Stimulated activated CD4-positive, alpha-beta T cell treated with anti-CD3 and anti-CD28 coated beads, Interleukin-15, amount 100 ng/mL, for 1 hour (primary cell): Measurements from ENCODE around the gene RAPGEF3.

Experiments
- DNase-seq, 2 donors: peaks; one replicate each; pipeline ENCODE4 v3.0.0-alpha.2; 2020; ENCODE audit warnings: low read depth in 1 of 2, low spot score in 1 of 2

RAPGEF3 gene

GRCh38 chr12:47758834-47759690 lies at the start of gene RAPGEF3:
RAPGEF3 (minus strand) TSS chr12:47758880; CDS start chr12:47758556, 324 bp downstream.
- peak; percentile 37 to 49 for DNase-seq

GRCh38 chr12:47808050-47808449 lies 49.4 kb upstream of the RAPGEF3 start:
- DNase-seq = peak; percentile 55 to 67

- DNase-seq = no peak
These were observed 48.7 kb upstream of the RAPGEF3 start for GRCh38 chr12:47807338-47807737.

- DNase-seq = no peak
These were observed 46.7 kb upstream of the RAPGEF3 start for GRCh38 chr12:47805417-47805816.

- no peak for DNase-seq
These were observed 45.5 kb upstream of the RAPGEF3 start for GRCh38 chr12:47804171-47804570.

- no peak for DNase-seq
These were observed 44.7 kb upstream of the RAPGEF3 start for GRCh38 chr12:47803191-47803875.

GRCh38 chr12:47802312-47802711 lies 43.6 kb upstream of the RAPGEF3 start:
- DNase-seq = no peak

GRCh38 chr12:47801904-47802246 lies 43.2 kb upstream of the RAPGEF3 start:
- DNase-seq = no peak

- no peak for DNase-seq
These were observed 42.7 kb upstream of the RAPGEF3 start for GRCh38 chr12:47801170-47801903.

GRCh38 chr12:47800582-47800981 lies 41.9 kb upstream of the RAPGEF3 start:
- no peak for DNase-seq

GRCh38 chr12:47799357-47799955 lies 40.8 kb upstream of the RAPGEF3 start:
- DNase-seq = no peak

- DNase-seq = no peak
These were observed 39.8 kb upstream of the RAPGEF3 start for GRCh38 chr12:47798382-47798948.

GRCh38 chr12:47797441-47797840 lies 38.8 kb upstream of the RAPGEF3 start:
- no peak for DNase-seq

GRCh38 chr12:47795814-47796411 lies 37.2 kb upstream of the RAPGEF3 start:
- DNase-seq = no peak

GRCh38 chr12:47795121-47795813 lies 36.6 kb upstream of the RAPGEF3 start:
- no peak for DNase-seq

GRCh38 chr12:47794679-47795078 lies 36.0 kb upstream of the RAPGEF3 start:
- no peak for DNase-seq

GRCh38 chr12:47793015-47793681 lies 34.5 kb upstream of the RAPGEF3 start:
- DNase-seq = no peak

GRCh38 chr12:47791874-47792273 lies 33.2 kb upstream of the RAPGEF3 start:
- no peak for DNase-seq

- DNase-seq = no peak
These were observed 32.7 kb upstream of the RAPGEF3 start for GRCh38 chr12:47791351-47791746.
